ENCODE data around the gene WWP2. TPM values are rescaled to one million over a fixed set of nuclear protein-coding genes. Genes with fewer than 3 reads are reported as not detected.

WWP2 gene
- total RNA-seq, result 18.7 and 23.8 TPM in 2 replicates

DNA sequence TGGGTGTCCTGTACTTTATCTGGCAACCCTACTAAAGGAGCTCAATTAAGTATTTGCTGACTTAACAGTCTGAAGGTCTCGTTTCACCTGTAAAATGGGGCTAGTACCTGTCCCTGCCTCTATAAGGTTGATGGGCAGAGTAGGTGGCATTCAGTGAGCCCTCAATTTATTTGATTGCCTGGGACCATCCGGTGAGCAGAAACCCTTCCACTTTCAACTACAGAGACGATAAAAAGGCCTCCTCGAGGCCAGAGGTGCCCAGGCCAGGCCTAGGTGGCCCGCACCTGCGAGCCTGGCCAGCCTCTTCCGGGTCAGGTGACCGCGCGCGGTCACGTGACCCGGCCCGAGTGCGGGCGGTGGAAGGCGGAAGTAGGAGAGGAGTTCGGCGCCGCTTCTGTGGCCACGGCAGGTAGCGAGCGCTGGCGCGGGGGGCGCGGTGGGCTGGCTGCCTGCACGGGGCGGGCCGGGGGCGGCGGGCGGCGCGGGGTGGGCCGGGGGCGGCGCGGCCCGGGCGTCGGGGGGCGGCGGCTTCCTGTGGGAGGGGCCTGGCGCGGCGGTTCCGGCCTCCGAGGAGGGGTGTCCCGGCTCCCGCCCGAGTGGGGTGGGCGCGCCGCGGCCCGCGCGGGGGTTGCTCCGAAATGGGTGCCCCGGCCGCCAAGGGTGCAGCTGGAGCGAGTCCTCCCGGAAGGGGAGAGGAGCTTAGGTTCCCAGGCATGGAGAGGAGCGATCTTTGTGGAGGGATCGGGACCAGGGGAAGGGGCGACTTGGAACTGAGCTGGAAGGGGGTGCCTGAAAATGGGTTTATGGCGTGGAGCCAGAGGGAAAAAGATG lies at the start of gene WWP2:
TSS of gene WWP2 (plus strand) at position 350 of the 831 bp plus-strand sequence. CDS start 24,679 bp downstream, outside the sequence.

DNA sequence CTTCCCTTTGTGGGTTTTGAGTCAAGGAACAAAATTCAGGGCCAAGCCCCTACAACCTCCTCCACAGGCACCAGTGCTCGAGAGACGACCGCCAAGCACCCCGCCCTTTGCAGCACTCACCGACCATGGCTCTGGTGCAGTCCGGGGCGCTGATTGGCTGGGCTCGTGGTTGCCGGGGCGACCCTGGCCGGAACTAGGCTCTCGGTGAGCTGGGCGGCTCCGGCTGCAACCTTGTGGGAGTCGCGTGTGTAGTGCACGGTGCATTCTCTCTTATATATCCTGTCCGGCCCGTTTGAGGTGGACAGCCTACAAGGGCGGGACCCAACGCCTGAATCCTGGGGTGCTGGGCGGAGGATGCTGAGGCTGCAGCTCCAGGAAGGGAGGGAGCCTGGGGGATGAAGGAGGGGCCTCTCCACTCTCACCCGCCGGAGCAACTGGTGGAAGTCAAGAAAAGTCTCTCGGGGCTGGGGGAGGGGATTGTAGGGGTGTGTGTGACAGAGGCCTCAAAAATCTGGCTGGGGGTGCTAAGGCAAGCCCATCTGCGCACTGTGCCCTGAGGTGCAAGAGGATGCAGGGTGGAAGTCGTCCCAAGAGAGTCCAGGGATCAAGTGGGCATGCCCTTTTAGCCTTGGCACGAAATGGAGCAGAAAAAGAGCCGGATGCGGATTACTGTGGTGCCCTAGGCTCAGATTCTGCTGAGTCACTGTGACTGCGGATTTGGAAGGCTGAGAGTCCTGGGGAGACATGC lies 35.6 kb upstream of the WWP2 start, which contains the start of gene NQO1:
TSS of gene NQO1 (minus strand) at position 248 of the 748 bp plus-strand sequence. CDS start at position 127, 121 bp downstream.

DNA sequence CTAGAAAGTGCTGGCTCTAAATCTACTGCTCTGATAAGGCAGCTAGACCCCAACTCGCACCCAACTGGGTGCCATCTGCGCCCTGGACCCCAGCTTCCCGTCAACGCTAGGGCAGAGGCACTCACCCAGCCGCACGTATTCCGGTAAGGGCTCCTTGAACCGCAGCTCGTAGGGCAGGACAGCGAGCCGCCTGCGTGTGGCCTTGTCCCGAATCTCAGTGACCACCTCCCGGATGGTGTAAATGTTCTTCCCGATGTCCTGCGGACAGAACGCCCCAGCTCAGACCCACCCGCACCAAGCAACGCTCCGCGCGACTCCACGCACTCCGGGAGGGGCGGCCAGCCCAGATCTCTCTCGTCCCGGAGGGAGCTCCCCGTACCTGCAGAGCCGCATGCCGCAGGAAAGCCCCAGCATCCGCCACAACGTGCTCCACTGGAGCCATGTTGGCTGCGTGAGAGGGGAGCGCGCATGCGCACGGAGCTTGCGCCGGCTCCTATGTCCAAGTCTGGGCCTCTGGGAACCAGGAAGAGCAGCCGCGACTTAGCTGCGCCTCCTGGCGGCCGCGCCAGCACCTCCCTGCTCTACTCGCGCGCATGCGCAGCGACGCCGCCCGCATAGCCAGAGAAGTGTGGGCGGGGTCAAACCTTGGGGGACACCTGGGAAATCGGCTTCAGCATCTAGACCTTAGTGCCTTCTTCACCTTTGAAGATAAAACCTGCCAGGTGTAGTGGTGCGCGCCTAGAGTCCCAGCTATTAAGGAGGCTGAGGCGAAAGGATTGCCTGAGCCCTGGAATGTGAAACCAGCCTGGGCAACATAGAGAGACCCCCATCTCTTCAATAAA lies 7.4 kb upstream of the WWP2 start, which contains the start of gene NOB1:
TSS of gene NOB1 (minus strand) at position 458 of the 842 bp plus-strand sequence. CDS start at position 442, 16 bp downstream.

DNA sequence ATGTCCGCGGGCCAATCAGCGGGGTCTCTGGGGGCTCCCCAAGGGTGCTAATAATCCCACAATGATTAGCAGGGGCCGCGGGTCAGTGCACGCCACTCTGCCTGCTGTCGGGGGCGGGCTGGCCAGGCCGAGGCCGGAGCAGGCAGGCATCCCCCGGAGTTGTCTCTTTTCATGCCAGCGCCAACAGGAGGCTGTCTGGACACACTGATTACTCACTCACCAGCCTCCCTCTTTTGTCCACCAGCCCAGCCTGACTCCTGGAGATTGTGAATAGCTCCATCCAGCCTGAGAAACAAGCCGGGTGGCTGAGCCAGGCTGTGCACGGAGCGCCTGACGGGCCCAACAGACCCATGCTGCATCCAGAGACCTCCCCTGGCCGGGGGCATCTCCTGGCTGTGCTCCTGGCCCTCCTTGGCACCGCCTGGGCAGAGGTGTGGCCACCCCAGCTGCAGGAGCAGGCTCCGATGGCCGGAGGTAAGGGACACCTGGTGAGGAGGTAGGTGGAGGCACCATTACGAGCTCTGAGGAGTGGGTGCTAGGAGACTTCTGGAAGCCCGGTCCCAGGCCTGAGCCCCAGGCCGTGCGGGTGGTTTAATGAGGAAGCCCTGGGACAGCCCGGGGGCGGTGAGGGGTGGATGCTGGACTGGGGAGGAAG lies 189.0 kb downstream of the WWP2 start, which contains the start of gene CLEC18A:
TSS of gene CLEC18A (plus strand) at position 318 of the 655 bp plus-strand sequence. CDS start at position 351, 33 bp downstream.

Other genes with a start within 250 kb of the WWP2 start
- gene NFAT5, start 196.4 kb upstream of the WWP2 start, total RNA-seq, result 9.2 and 26.7 TPM in 2 replicates
- gene NQO1, start 35.8 kb upstream of the WWP2 start, total RNA-seq, result 384 and 420 TPM in 2 replicates
- gene NOB1, start 7.4 kb upstream of the WWP2 start, total RNA-seq, result 41.1 and 53.9 TPM in 2 replicates
- gene CLEC18A, start 189.0 kb downstream of the WWP2 start, total RNA-seq, result 0.08 and 0.13 TPM in 2 replicates

All from epithelial cell of alveolus of lung (primary cell).